DOHH2 (cell line): ENCODE results near the gene IFNG-AS1.

Source experiments
- H3F3A ChIP-seq: fragments of 200-600 bp; sonication (generic), shearing (Covaris generic); 2 replicates; pipeline ENCODE4 v1.6.0; 2016; ENCODE audit warnings: antibody characterized with exemption, mild to moderate bottlenecking; ENCODE audit not compliant: control insufficient read depth, insufficient read depth
- H3K27ac ChIP-seq: fragments of 200-600 bp; sonication (generic); 2 replicates; pipeline ENCODE4 v1.5.1; 2014; ENCODE audit warnings: low read depth, mild to moderate bottlenecking, low read length, moderate library complexity
- H3K27me3 ChIP-seq: fragments of 200-600 bp; sonication (generic); 2 replicates; pipeline ENCODE4 v1.6.1; 2014; ENCODE audit warnings: mild to moderate bottlenecking, low read length, mixed read lengths; ENCODE audit not compliant: control insufficient read depth
- H3K36me3 ChIP-seq: fragments of 200-600 bp; sonication (generic); 2 replicates; pipeline ENCODE4 v1.6.1; 2014; ENCODE audit warnings: mild to moderate bottlenecking, low read length, moderate library complexity, mixed read lengths; ENCODE audit not compliant: control insufficient read depth
- H3K4me1 ChIP-seq: fragments of 200-600 bp; sonication (generic); 2 replicates; pipeline ENCODE4 v1.6.1; 2014; ENCODE audit warnings: mild to moderate bottlenecking, low read length, mixed read lengths; ENCODE audit not compliant: control insufficient read depth
- H3K4me2 ChIP-seq: fragments of 200-600 bp; sonication (generic); 2 replicates; pipeline ENCODE4 v1.6.0; 2014; ENCODE audit warnings: mild to moderate bottlenecking, low read length, moderate library complexity
- H3K4me3 ChIP-seq: fragments of 200-600 bp; sonication (generic); 2 replicates; pipeline ENCODE4 v1.5.1; 2014; ENCODE audit warnings: mild to moderate bottlenecking, low read length, mixed read lengths
- H3K79me2 ChIP-seq: fragments of 200-600 bp; sonication (generic); 2 replicates; pipeline ENCODE4 v1.6.1; 2014; ENCODE audit warnings: mild to moderate bottlenecking, low read length, mixed read lengths; ENCODE audit not compliant: control insufficient read depth
- H3K9me2 ChIP-seq: fragments of 200-600 bp; sonication (generic); replicated peaks from 2 replicates; pipeline ENCODE4 v1.6.1; 2014; ENCODE audit warnings: mild to moderate bottlenecking, low read length, mixed read lengths; ENCODE audit not compliant: control insufficient read depth
- H3K9me3 ChIP-seq: fragments of 200-600 bp; sonication (generic); 2 replicates; pipeline ENCODE4 v1.6.1; 2014; ENCODE audit warnings: antibody characterized with exemption, low read length, mixed read lengths; ENCODE audit not compliant: control insufficient read depth, insufficient read depth
- H4K20me1 ChIP-seq: fragments of 200-600 bp; sonication (generic); 2 replicates; pipeline ENCODE4 v1.6.0; 2014; ENCODE audit warnings: low read depth, mild to moderate bottlenecking, antibody characterized with exemption, low read length, moderate library complexity; ENCODE audit not compliant: control insufficient read depth, insufficient read depth
- EZH2phosphoT487 ChIP-seq: fragments of 200-600 bp; sonication (generic); IDR thresholded peaks from 2 replicates; pipeline ENCODE4 v1.6.1; 2017; ENCODE audit warnings: borderline replicate concordance, mild to moderate bottlenecking, antibody characterized with exemption, low read length, moderate library complexity, mixed read lengths
- TF ChIP-seq, protein P1 (sequence below): fragments of 200-600 bp; sonication (generic); IDR thresholded peaks from one replicate; pipeline ENCODE4 v1.5.1; 2014; ENCODE audit warnings: antibody characterized with exemption, mild to moderate bottlenecking, low read depth, low read length; ENCODE audit not compliant: poor library complexity, severe bottlenecking

IFNG-AS1 gene

GRCh38 chr12:68038650-68039049 lies 49.4 kb downstream of the IFNG-AS1 start:
- Histone ChIP-seq H3K27ac (no peak overlapping the region), H3K4me3 (no peak overlapping the region), H3K27me3 (no peaks in the 10 kb centered on the region), H3F3A (no peaks in the 10 kb centered on the region), H3K79me2 (no peaks in the 10 kb centered on the region), H3K9me2 (no peaks in the 10 kb centered on the region), H3K36me3 (peaks cover 10% of the 10 kb centered on the region), H4K20me1 (no peaks in the 10 kb centered on the region), H3K9me3 (no peaks in the 10 kb centered on the region), H3K4me1 (peaks cover 33% of the 10 kb centered on the region), H3K4me2 (no peak overlapping the region)
- no peak for TF ChIP-seq EZH2phosphoT487

GRCh38 chr12:68040450-68041075 lies 51.3 kb downstream of the IFNG-AS1 start:
- no peaks in the 10 kb centered on the region for H3K36me3 ChIP-seq
- TF ChIP-seq, protein P1, sequence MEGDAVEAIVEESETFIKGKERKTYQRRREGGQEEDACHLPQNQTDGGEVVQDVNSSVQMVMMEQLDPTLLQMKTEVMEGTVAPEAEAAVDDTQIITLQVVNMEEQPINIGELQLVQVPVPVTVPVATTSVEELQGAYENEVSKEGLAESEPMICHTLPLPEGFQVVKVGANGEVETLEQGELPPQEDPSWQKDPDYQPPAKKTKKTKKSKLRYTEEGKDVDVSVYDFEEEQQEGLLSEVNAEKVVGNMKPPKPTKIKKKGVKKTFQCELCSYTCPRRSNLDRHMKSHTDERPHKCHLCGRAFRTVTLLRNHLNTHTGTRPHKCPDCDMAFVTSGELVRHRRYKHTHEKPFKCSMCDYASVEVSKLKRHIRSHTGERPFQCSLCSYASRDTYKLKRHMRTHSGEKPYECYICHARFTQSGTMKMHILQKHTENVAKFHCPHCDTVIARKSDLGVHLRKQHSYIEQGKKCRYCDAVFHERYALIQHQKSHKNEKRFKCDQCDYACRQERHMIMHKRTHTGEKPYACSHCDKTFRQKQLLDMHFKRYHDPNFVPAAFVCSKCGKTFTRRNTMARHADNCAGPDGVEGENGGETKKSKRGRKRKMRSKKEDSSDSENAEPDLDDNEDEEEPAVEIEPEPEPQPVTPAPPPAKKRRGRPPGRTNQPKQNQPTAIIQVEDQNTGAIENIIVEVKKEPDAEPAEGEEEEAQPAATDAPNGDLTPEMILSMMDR: peak; percentile 96
- TF ChIP-seq EZH2phosphoT487: no peak
- H3K79me2 ChIP-seq: no peaks in the 10 kb centered on the region
- H4K20me1 ChIP-seq: no peaks in the 10 kb centered on the region
- no peak overlapping the region for H3K27ac ChIP-seq
- H3K9me3 ChIP-seq: no peaks in the 10 kb centered on the region
- H3K4me1 ChIP-seq: peaks cover 30% of the 10 kb centered on the region
- H3K4me2 ChIP-seq: no peak overlapping the region
- H3K27me3 ChIP-seq: no peaks in the 10 kb centered on the region
- no peak overlapping the region for H3K4me3 ChIP-seq
- no peaks in the 10 kb centered on the region for H3K9me2 ChIP-seq
- no peaks in the 10 kb centered on the region for H3F3A ChIP-seq

DNA sequence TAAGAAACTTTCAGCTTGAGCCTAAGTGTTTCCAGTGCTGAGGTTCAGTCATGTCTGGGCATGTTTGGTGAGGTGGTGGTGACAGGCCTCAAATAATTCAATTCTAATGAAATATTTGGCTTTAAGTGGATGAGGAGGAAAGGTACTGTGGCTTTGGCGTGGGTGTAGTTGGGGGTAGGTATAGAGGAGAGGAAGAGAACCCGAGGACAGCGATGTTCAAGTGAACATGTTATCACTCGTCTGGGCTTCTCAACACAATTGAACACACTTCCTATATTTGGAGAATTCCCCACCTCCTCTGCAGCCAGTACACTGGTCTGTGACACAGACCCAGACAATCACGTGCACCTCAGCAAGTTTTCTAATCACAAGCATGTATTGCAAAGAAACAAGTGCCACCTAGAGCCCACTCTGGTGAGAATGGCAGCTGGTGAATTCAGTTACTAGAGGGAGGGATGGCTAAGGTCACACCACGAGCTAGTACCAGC lies 53.0 kb downstream of the IFNG-AS1 start:
- peak overlapping the region; percentile 16; the same call in 1 of the 2 replicates for H3K4me2 ChIP-seq
- no peaks in the 10 kb centered on the region for H3F3A ChIP-seq

GRCh38 chr12:68043435-68043834 lies 54.2 kb downstream of the IFNG-AS1 start:
- Histone ChIP-seq H3K9me3 (no peaks in the 10 kb centered on the region), H3K79me2 (no peaks in the 10 kb centered on the region), H3K36me3 (no peaks in the 10 kb centered on the region), H3K27ac (no peak overlapping the region), H3K4me3 (no peak overlapping the region), H3F3A (no peaks in the 10 kb centered on the region), H3K4me1 (peaks cover 30% of the 10 kb centered on the region), H3K27me3 (no peaks in the 10 kb centered on the region), H3K9me2 (no peaks in the 10 kb centered on the region), H3K4me2 (no peak overlapping the region), H4K20me1 (no peaks in the 10 kb centered on the region)
- TF ChIP-seq, protein P1: no peak
- TF ChIP-seq EZH2phosphoT487: no peak

More for the DNA sequence above, 53.0 kb downstream of the IFNG-AS1 start:
- H3K4me1 ChIP-seq: peaks cover 30% of the 10 kb centered on the region
- H3K36me3 ChIP-seq: no peaks in the 10 kb centered on the region
- H3K79me2 ChIP-seq: no peaks in the 10 kb centered on the region
- H3K9me2 ChIP-seq: no peaks in the 10 kb centered on the region
- no peaks in the 10 kb centered on the region for H3K27me3 ChIP-seq
- H3K4me3 ChIP-seq: no peak overlapping the region
- H4K20me1 ChIP-seq: no peaks in the 10 kb centered on the region
- no peak overlapping the region for H3K27ac ChIP-seq
- H3K9me3 ChIP-seq: no peaks in the 10 kb centered on the region
- no peak for TF ChIP-seq EZH2phosphoT487
- TF ChIP-seq, protein P1: peak; percentile 42
